K562 (cell line): ENCODE results near the gene ZNF454. TPM values are rescaled to one million over a fixed set of nuclear protein-coding genes. Genes with fewer than 3 reads are reported as not detected.

Source experiments
- ATAC-seq: fragments of 200-7000 bp; cut with Tn5 transposase; 3 replicates; pipeline ENCODE4 v1.9.1; 2020; ENCODE audit warnings: moderate library complexity
- BruUV-seq: library from RNA; stranded (reverse); fragments of 400-500 nt; replicated peaks from 2 replicates; lab custom pipeline; 2021; lab: Mats Ljungman, UMichigan
- CTCF ChIA-PET: fragments of 300-600 bp; formaldehyde crosslinking; extraction: SDS; loops from one replicate; lab custom pipeline; 2021; ENCODE audit warnings: low intra/inter-chr PET ratio; lab: Yijun Ruan, JAX
- POLR2A ChIA-PET: fragments of 300-600, 350-650 bp; sonication (Branson Sonifier 250); formaldehyde crosslinking; extraction: SDS; loops from one replicate; lab custom pipeline; 2021; ENCODE audit warnings: antibody characterized with exemption, inconsistent platforms; lab: Yijun Ruan, JAX
- DNase-seq, 4 experiments: peaks; one replicate each; pipeline versions ENCODE4 v3.0.0 to v3.0.0-alpha.2; 2011 to 2018; ENCODE audit warnings: low spot score in 3 of 4, mixed read lengths in 3 of 4; ENCODE audit errors: extremely low read depth in 1 of 4
- FAIRE-seq: peaks from 2 replicates; lab custom pipeline; 2011; peaks lifted over from hg19 to GRCh38; lab: Jason Lieb, UNC
- H2AFZ ChIP-seq: 2 replicates; pipeline ENCODE4 v1.6.0; 2011; ENCODE audit warnings: low read depth, low read length, control low read depth, inconsistent platforms
- H3K27ac ChIP-seq: fragments of 200-600 bp; 3 replicates; pipeline ENCODE4 v1.8.0; 2011; ENCODE audit warnings: low read depth, mild to moderate bottlenecking, control low read depth, inconsistent platforms, low read length, moderate library complexity, mixed read lengths; ENCODE audit errors: extremely low read depth
- H3K27me3 ChIP-seq, 2 experiments: fragments of 300-600 bp in 1 of 2; 2 replicates in 1 of 2; 3 replicates in 1 of 2; pipeline versions ENCODE4 v1.6.0 to v1.8.0; 2011; ENCODE audit warnings: inconsistent platforms in 2 of 2, low read length in 2 of 2, mild to moderate bottlenecking in 1 of 2, mixed read lengths in 1 of 2, moderate library complexity in 1 of 2; ENCODE audit not compliant: control insufficient read depth in 2 of 2, insufficient read depth in 2 of 2
- H3K36me3 ChIP-seq: fragments of 300-600 bp; 3 replicates; pipeline ENCODE4 v1.8.0; 2011; ENCODE audit warnings: mild to moderate bottlenecking, low read length, inconsistent platforms; ENCODE audit not compliant: control insufficient read depth, insufficient read depth
- H3K4me1 ChIP-seq, 2 experiments: fragments of 200-600 bp in 1 of 2; replicated peaks in 1 of 2; 2 replicates in 1 of 2; 3 replicates in 1 of 2; pipeline versions ENCODE4 v1.5.1 to v1.8.0; 2011; ENCODE audit warnings: inconsistent platforms in 2 of 2, low read length in 2 of 2, mild to moderate bottlenecking in 1 of 2, mixed read lengths in 1 of 2, moderate library complexity in 1 of 2; ENCODE audit not compliant: control insufficient read depth in 2 of 2, insufficient read depth in 2 of 2
- H3K4me2 ChIP-seq: 2 replicates; pipeline ENCODE4 v1.6.1; 2011; ENCODE audit warnings: low read length, control low read depth, inconsistent platforms, mixed read lengths; ENCODE audit not compliant: insufficient read depth
- H3K4me3 ChIP-seq: fragments of 200-600 bp; sonication (generic), shearing (Covaris generic); 2 replicates; pipeline ENCODE4 v1.5.1; 2016; ENCODE audit warnings: control low read depth, inconsistent platforms
- H3K79me2 ChIP-seq: fragments of 200-600 bp; 3 replicates; pipeline ENCODE4 v1.8.0; 2011; ENCODE audit warnings: low read length, inconsistent platforms; ENCODE audit not compliant: control insufficient read depth, insufficient read depth
- H3K9ac ChIP-seq, 2 experiments: 2 replicates each; pipeline versions ENCODE4 v1.6.0 to v1.6.1; 2011; ENCODE audit warnings: low read depth in 2 of 2, low read length in 2 of 2, control low read depth in 1 of 2, inconsistent platforms in 1 of 2, mild to moderate bottlenecking in 1 of 2, mixed read lengths in 1 of 2; ENCODE audit not compliant: insufficient read depth in 1 of 2
- H3K9me1 ChIP-seq: one replicate; pipeline ENCODE4 v1.6.0; 2011; ENCODE audit warnings: inconsistent platforms, mild to moderate bottlenecking, low read length, moderate library complexity; ENCODE audit not compliant: control insufficient read depth, insufficient read depth
- H3K9me3 ChIP-seq: replicated peaks from 2 replicates; pipeline ENCODE4 v1.5.1; 2011; ENCODE audit warnings: low read depth, low read length, inconsistent platforms; ENCODE audit not compliant: control insufficient read depth, insufficient read depth
- H4K20me1 ChIP-seq: replicated peaks from 2 replicates; pipeline ENCODE4 v1.6.1; 2011; ENCODE audit warnings: low read length, inconsistent platforms, mixed read lengths; ENCODE audit not compliant: control insufficient read depth, insufficient read depth
- BMI1 ChIP-seq: fragments of 150-350 bp; IDR thresholded peaks from 2 replicates; pipeline ENCODE4 v1.6.1; 2014; ENCODE audit warnings: low read length
- CREB3L1 ChIP-seq: fragments of 450-650 bp; IDR thresholded peaks from 2 replicates; pipeline ENCODE4 v1.6.1; 2014; ENCODE audit warnings: low read depth, mild to moderate bottlenecking, moderate library complexity, borderline replicate concordance
- HDAC8 ChIP-seq: fragments of 450-650 bp; IDR thresholded peaks from 2 replicates; pipeline ENCODE4 v1.6.1; 2016; ENCODE audit warnings: mild to moderate bottlenecking, missing genetic modification characterization, moderate library complexity, missing compliant biosample characterization
- MIER1 ChIP-seq: fragments of 450-650 bp; IDR thresholded peaks from 2 replicates; pipeline ENCODE4 v1.6.1; 2016; ENCODE audit warnings: antibody characterized with exemption, mild to moderate bottlenecking, low read depth
- NFXL1 ChIP-seq: fragments of 450-650 bp; formaldehyde crosslinking; IDR thresholded peaks from 2 replicates; pipeline ENCODE4 v1.4.0; 2021; ENCODE audit warnings: mild to moderate bottlenecking
- RCOR1 ChIP-seq, 2 experiments: IDR thresholded peaks; 2 replicates each; pipeline ENCODE4 v1.6.1; 2012; ENCODE audit warnings: low read depth in 2 of 2, low read length in 2 of 2, borderline replicate concordance in 1 of 2, improper control_type of control experiment in 1 of 2
- SIN3A ChIP-seq, 2 experiments: fragments of 150-350 bp in 1 of 2; IDR thresholded peaks; 2 replicates each; pipeline ENCODE4 v1.6.1; 2011 to 2016; ENCODE audit warnings: borderline replicate concordance in 2 of 2, low read depth in 2 of 2, low read length in 2 of 2, mild to moderate bottlenecking in 2 of 2, moderate library complexity in 2 of 2; ENCODE audit not compliant: control insufficient read depth in 1 of 2
- WGBS: fragments of 100-300 bp; shearing (Covaris generic); methylation state at CpG from one replicate; pipeline ENCODE4 v1.1.6; 2016; ENCODE audit warnings: low coverage, mixed read lengths; ENCODE audit not compliant: insufficient coverage; ENCODE audit errors: missing lambda C conversion rate; 5-methylcytosine and 5-hydroxymethylcytosine counted together
- in situ Hi-C: fragments of 300-500 bp; cut with MboI; formaldehyde crosslinking; loops from 4 replicates; pipeline ENCODE4 v1.15.0; 2018; ENCODE audit warnings: inconsistent platforms, mixed read lengths
- intact Hi-C: fragments of 100-400 bp; cut with micrococcal nuclease; formaldehyde crosslinking; loops from 2 replicates; pipeline ENCODE4 v1.14.2; 2022
- polyA plus RNA-seq, 8 experiments: library from polyadenylated mRNA; depleted of rRNA in 4 of 8; stranded (reverse) in 5 of 8; unstranded in 3 of 8; fragments of >200 nt; fragmentation: Nextera tagmentation in 2 of 8; fragmentation: Illumina TruSeq in 1 of 8; extraction: Ambion mirVana in 2 of 8; extraction: Trizol in 1 of 8; gene quantifications; 2 replicates each; pipeline versions ENCODE4 v1.2.1 to v1.2.3, GENCODE V29; 2011 to 2014; ENCODE audit warnings: inconsistent platforms in 1 of 8, missing spikeins in 1 of 8
- total RNA-seq, 7 experiments: library from RNA; depleted of rRNA in 6 of 7; stranded (reverse); fragments of >200 nt in 6 of 7; fragmentation: Illumina TruSeq in 2 of 7; extraction: Trizol in 2 of 7; gene quantifications; 2 replicates each; pipeline versions ENCODE4 v1.2.1 to v1.2.3, GENCODE V29; 2011 to 2021; ENCODE audit warnings: low replicate concordance in 1 of 7

Gene ZNF454
- total and polyA plus RNA-seq, 9 of the 15 experiments (the other 6 are each of a cell fraction or from before 2014, with no cell fraction given) = not detected

- TF ChIP-seq NFXL1 = no peak
- TF ChIP-seq HDAC8 (tag) = no peak
- TF ChIP-seq BMI1 = no peak
- no peak for TF ChIP-seq MIER1
Measured at GRCh38 chr5:178993236-178993765, 52.3 kb downstream of the ZNF454 start (continued).

GRCh38 chr5:178993955-178994579 lies 53.1 kb downstream of the ZNF454 start:
- no peak overlapping the region for H3K4me2 ChIP-seq
- BruUV-seq = no TSS peak
- FAIRE-seq = no peak
- no peaks in the 10 kb centered on the region for H3K9me1 ChIP-seq
- DNase-seq = no peak
- no peak overlapping the region for H2AFZ ChIP-seq
- no peaks in the 10 kb centered on the region for H3K79me2 ChIP-seq
- no peaks in the 10 kb centered on the region; a peak in 1 of 5 replicates for H3K4me1 ChIP-seq
- POLR2A ChIA-PET = no interaction called here
- no peak overlapping the region for H3K4me3 ChIP-seq
- TF ChIP-seq CREB3L1 (no peak), RCOR1 (IDR thresholded peaks at IDR 0.05; ENCODE audit: borderline replicate concordance in 1 of 2, low read depth in 2 of 2, low read length in 2 of 2) (no peak), SIN3A (IDR thresholded peaks at IDR 0.05; ENCODE audit: borderline replicate concordance in 2 of 2, control insufficient read depth in 1 of 2, low read depth in 2 of 2, low read length in 2 of 2) (no peak)
- peaks cover 0 to 56% of the 10 kb centered on the region in 2 experiments; a peak in 2 of 5 replicates for H3K27me3 ChIP-seq
- no peak for ATAC-seq
- H3K27ac ChIP-seq = no peak overlapping the region
- 9% methylated on average over 41 of the region's 53 CpGs for WGBS
- H4K20me1 ChIP-seq = no peaks in the 10 kb centered on the region
- no peaks in the 10 kb centered on the region for H3K36me3 ChIP-seq
- H3K9ac ChIP-seq = no peak overlapping the region
- CTCF ChIA-PET = no interaction called here
- intact Hi-C loops = no loop called here
- in situ Hi-C loops = no loop called here
- no peaks in the 10 kb centered on the region for H3K9me3 ChIP-seq
